ENCODE results near the gene OR6T1.

The OR6T1 gene

GRCh38 chr11:123943738-123944137 is at the start of gene OR6T1:
TSS of gene OR6T1 (minus strand) at chr11:123943838. CDS start at chr11:123943838, 0 bp downstream.
- DNase-seq = no peak

GRCh38 chr11:123979311-123979710 is 35.7 kb upstream of the OR6T1 start:
- no peak for DNase-seq

- DNase-seq = no peak
Observed at GRCh38 chr11:123977731-123978347, 34.2 kb upstream of the OR6T1 start, which contains the start of gene OR10S1. TSS of gene OR10S1 (minus strand) at chr11:123977781. CDS start at chr11:123977664, 117 bp downstream.

GRCh38 chr11:123976770-123977560 is 33.3 kb upstream of the OR6T1 start:
- DNase-seq = no peak

- no peak for DNase-seq
Observed at GRCh38 chr11:123973816-123974215, 30.2 kb upstream of the OR6T1 start.

GRCh38 chr11:123956752-123957151 is 13.1 kb upstream of the OR6T1 start:
- DNase-seq = no peak

GRCh38 chr11:123945132-123945531 is 1.5 kb upstream of the OR6T1 start:
- DNase-seq = no peak

- no peak for DNase-seq
Observed at GRCh38 chr11:123942413-123942812, 1.2 kb downstream of the OR6T1 start.

GRCh38 chr11:123939317-123939716 is 4.3 kb downstream of the OR6T1 start, which contains the start of gene OR4D5:
TSS of gene OR4D5 (plus strand) at chr11:123939617. CDS start at chr11:123939617, 0 bp downstream.
- no peak for DNase-seq

GRCh38 chr11:123924027-123924426 is 19.6 kb downstream of the OR6T1 start:
- DNase-seq = no peak

- no peak for DNase-seq
Observed at GRCh38 chr11:123920943-123921342, 22.7 kb downstream of the OR6T1 start.

- DNase-seq = no peak
Observed at GRCh38 chr11:123905826-123906225, 37.8 kb downstream of the OR6T1 start.

- DNase-seq = no peak
Observed at GRCh38 chr11:123904932-123905331, 38.7 kb downstream of the OR6T1 start.

GRCh38 chr11:123903932-123904331 is 39.7 kb downstream of the OR6T1 start:
- DNase-seq = no peak

GRCh38 chr11:123901867-123902266 is 41.8 kb downstream of the OR6T1 start, which contains the start of gene OR8D4:
TSS of gene OR8D4 (plus strand) at chr11:123902167. CDS start at chr11:123906432, 4,265 bp downstream.
- no peak for DNase-seq

- DNase-seq = no peak
Observed at GRCh38 chr11:123899792-123900191, 43.8 kb downstream of the OR6T1 start.
